Measurements from ENCODE around the gene GRXCR1.

The GRXCR1 gene

DNA sequence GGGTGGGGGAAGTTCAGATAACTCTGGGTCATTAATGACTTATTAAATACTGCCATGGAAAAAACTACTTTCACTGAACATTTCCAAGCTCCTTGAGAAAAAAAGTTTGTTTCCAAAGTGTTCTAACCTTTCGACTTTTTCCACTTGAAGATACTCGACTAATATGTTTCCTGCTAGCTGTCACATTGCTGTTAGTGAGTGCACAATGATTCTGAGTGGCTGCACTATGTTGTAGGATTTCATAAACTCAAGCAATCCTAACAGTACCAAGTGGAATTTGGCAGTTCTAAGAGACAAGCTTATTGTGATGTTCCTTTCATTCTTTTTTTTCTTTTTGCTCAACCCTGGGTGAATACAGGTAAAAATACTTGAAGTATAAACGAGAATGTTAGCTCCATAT lies 33.4 kb downstream of the GRXCR1 start:
- Histone ChIP-seq H3K27me3 (ENCODE audit: low read depth, low read length) (no peaks in the 10 kb centered on the region), H3K9me3 (ENCODE audit: insufficient read depth, low read length) (no peaks in the 10 kb centered on the region), H2AFZ (ENCODE audit: low read depth, low read length) (no peak overlapping the region), H3K79me2 (ENCODE audit: low read length) (no peaks in the 10 kb centered on the region), H3K9ac (ENCODE audit: low read length) (no peak overlapping the region), H4K20me1 (ENCODE audit: insufficient read depth, low read length) (no peaks in the 10 kb centered on the region), H3K27ac (ENCODE audit: low read length) (no peak overlapping the region), H3K36me3 (replicated peaks; ENCODE audit: low read depth, low read length) (no peaks in the 10 kb centered on the region), H3K4me3 (ENCODE audit: low read length) (no peak overlapping the region), H3K4me1 (ENCODE audit: low read length) (no peaks in the 10 kb centered on the region), H3K4me2 (ENCODE audit: low read length) (no peak overlapping the region)
- TF ChIP-seq, protein P1, sequence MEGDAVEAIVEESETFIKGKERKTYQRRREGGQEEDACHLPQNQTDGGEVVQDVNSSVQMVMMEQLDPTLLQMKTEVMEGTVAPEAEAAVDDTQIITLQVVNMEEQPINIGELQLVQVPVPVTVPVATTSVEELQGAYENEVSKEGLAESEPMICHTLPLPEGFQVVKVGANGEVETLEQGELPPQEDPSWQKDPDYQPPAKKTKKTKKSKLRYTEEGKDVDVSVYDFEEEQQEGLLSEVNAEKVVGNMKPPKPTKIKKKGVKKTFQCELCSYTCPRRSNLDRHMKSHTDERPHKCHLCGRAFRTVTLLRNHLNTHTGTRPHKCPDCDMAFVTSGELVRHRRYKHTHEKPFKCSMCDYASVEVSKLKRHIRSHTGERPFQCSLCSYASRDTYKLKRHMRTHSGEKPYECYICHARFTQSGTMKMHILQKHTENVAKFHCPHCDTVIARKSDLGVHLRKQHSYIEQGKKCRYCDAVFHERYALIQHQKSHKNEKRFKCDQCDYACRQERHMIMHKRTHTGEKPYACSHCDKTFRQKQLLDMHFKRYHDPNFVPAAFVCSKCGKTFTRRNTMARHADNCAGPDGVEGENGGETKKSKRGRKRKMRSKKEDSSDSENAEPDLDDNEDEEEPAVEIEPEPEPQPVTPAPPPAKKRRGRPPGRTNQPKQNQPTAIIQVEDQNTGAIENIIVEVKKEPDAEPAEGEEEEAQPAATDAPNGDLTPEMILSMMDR (IDR thresholded peaks at IDR 0.05; ENCODE audit: low read depth, low read length): no peak
- TF ChIP-seq EZH2phosphoT487 (IDR thresholded peaks at IDR 0.05; ENCODE audit: low read depth): no peak

DNA sequence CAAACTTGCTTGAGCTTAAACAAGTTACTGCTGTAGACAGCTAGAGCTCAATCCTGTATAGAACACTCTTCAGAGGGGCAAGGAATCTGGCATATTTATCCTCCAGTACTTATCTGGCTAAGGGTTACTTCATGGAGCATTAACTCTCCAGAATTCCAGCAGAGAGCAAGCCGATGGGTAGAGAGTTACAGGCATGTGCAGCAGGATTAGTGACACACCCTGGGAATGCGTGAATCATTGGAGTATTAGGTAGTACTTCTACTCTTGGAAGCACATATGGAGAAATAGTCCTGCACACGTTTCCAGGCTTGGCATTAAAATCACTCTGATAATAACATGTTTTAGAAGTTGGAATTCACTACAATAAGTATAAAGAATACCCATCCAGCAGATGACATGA lies 35.4 kb downstream of the GRXCR1 start:
- no peaks in the 10 kb centered on the region for H3K36me3 ChIP-seq (replicated peaks; ENCODE audit: low read depth, low read length)
- no peak for TF ChIP-seq EZH2phosphoT487 (IDR thresholded peaks at IDR 0.05; ENCODE audit: low read depth)
- H3K4me2 ChIP-seq (ENCODE audit: low read length): no peak overlapping the region
- H3K27me3 ChIP-seq (ENCODE audit: low read depth, low read length): no peaks in the 10 kb centered on the region
- no peaks in the 10 kb centered on the region for H3K4me1 ChIP-seq (ENCODE audit: low read length)
- no peaks in the 10 kb centered on the region for H4K20me1 ChIP-seq (ENCODE audit: insufficient read depth, low read length)
- no peak overlapping the region for H3K27ac ChIP-seq (ENCODE audit: low read length)
- no peak overlapping the region for H3K9ac ChIP-seq (ENCODE audit: low read length)
- no peak overlapping the region for H3K4me3 ChIP-seq (ENCODE audit: low read length)
- H3K9me3 ChIP-seq (ENCODE audit: insufficient read depth, low read length): no peaks in the 10 kb centered on the region
- no peaks in the 10 kb centered on the region for H3K79me2 ChIP-seq (ENCODE audit: low read length)
- H2AFZ ChIP-seq (ENCODE audit: low read depth, low read length): no peak overlapping the region

DNA sequence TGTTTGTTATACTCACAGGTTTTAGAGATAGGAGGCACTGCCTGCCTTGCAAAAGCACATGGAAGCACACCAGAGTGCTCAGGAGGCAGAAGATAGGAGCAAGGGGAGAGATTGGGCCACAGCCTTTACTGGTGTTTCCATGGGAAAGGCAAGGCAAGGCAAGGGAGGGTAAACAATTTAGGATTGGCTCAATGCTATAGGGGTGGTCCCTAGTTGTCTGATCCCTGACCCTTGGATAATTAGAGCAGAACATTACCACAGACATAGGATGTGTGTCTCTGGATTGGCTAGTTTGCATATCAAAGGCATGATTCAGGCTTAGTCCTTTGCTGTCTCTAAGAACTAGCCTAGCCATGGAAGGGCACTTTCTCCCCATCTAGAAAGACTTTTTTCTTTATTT lies 36.1 kb downstream of the GRXCR1 start:
- no peak overlapping the region for H2AFZ ChIP-seq (ENCODE audit: low read depth, low read length)
- H3K36me3 ChIP-seq (replicated peaks; ENCODE audit: low read depth, low read length): no peaks in the 10 kb centered on the region
- H3K27ac ChIP-seq (ENCODE audit: low read length): no peak overlapping the region
- 0 out of 2 replicates have a peak, but pooled peaks cover under 1% of the 10 kb centered on the region for H3K4me1 ChIP-seq (ENCODE audit: low read length)
- no peak overlapping the region for H3K4me2 ChIP-seq (ENCODE audit: low read length)
- no peaks in the 10 kb centered on the region for H4K20me1 ChIP-seq (ENCODE audit: insufficient read depth, low read length)
- H3K79me2 ChIP-seq (ENCODE audit: low read length): no peaks in the 10 kb centered on the region
- no peaks in the 10 kb centered on the region for H3K27me3 ChIP-seq (ENCODE audit: low read depth, low read length)
- TF ChIP-seq, protein P1 (IDR thresholded peaks at IDR 0.05; ENCODE audit: low read depth, low read length): no peak
- no peak for TF ChIP-seq EZH2phosphoT487 (IDR thresholded peaks at IDR 0.05; ENCODE audit: low read depth)
- H3K9me3 ChIP-seq (ENCODE audit: insufficient read depth, low read length): no peaks in the 10 kb centered on the region
- no peak overlapping the region for H3K9ac ChIP-seq (ENCODE audit: low read length)
- no peak overlapping the region for H3K4me3 ChIP-seq (ENCODE audit: low read length)

DNA sequence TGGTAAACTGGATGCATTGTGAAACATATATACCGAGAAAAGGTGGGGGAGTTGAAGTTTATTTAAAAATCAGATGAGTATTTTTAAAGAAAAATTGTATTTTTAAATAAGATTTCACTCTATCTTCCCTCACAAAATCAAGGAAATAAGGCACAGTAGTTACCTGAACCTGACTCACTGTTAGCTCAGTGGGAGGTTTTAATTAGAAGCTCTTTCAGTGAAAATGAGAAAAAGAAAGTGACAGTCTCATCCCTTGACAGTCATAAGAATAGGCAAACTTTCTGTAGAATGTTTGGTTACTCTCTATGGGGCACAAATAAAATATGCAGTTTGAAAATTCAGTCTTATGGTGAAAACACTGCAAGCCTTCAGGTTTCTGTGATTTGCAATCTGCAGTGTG lies 49.7 kb downstream of the GRXCR1 start:
- H3K9ac ChIP-seq (ENCODE audit: low read length): no peak overlapping the region
- no peaks in the 10 kb centered on the region for H3K79me2 ChIP-seq (ENCODE audit: low read length)
- no peak overlapping the region for H3K27ac ChIP-seq (ENCODE audit: low read length)
- H3K4me1 ChIP-seq (ENCODE audit: low read length): no peaks in the 10 kb centered on the region
- no peak overlapping the region for H2AFZ ChIP-seq (ENCODE audit: low read depth, low read length)
- no peaks in the 10 kb centered on the region for H3K27me3 ChIP-seq (ENCODE audit: low read depth, low read length)
- no peak overlapping the region for H3K4me3 ChIP-seq (ENCODE audit: low read length)
- H3K4me2 ChIP-seq (ENCODE audit: low read length): no peak overlapping the region
- no peaks in the 10 kb centered on the region for H3K9me3 ChIP-seq (ENCODE audit: insufficient read depth, low read length)
- H3K36me3 ChIP-seq (replicated peaks; ENCODE audit: low read depth, low read length): no peaks in the 10 kb centered on the region
- TF ChIP-seq EZH2phosphoT487 (IDR thresholded peaks at IDR 0.05; ENCODE audit: low read depth): no peak
- TF ChIP-seq, protein P1 (IDR thresholded peaks at IDR 0.05; ENCODE audit: low read depth, low read length): no peak
- H4K20me1 ChIP-seq (ENCODE audit: insufficient read depth, low read length): no peaks in the 10 kb centered on the region

DNA sequence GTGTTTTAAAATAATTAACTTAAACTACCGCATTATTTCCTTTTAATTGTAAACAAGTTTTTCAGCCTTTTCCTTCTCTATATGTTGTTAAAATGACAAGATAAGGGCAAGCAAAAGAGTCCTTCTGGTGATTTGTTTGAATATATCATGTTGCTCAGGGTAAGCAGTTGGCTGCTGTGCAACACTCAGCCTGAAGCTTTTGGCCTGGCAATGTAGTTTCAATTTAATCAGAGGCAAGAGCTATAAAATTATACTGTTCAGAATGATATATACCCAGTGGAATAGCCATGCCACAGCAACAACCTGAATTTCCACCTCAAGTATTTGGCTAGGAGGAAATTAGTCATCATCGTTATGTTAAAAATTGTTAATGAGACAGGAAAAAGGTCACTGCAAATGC lies 53.4 kb downstream of the GRXCR1 start:
- Histone ChIP-seq H3K27me3 (ENCODE audit: low read depth, low read length) (no peaks in the 10 kb centered on the region), H3K4me2 (ENCODE audit: low read length) (no peak overlapping the region), H3K9ac (ENCODE audit: low read length) (no peak overlapping the region), H2AFZ (ENCODE audit: low read depth, low read length) (no peak overlapping the region), H4K20me1 (ENCODE audit: insufficient read depth, low read length) (no peaks in the 10 kb centered on the region), H3K9me3 (ENCODE audit: insufficient read depth, low read length) (no peaks in the 10 kb centered on the region), H3K27ac (ENCODE audit: low read length) (no peak overlapping the region), H3K36me3 (replicated peaks; ENCODE audit: low read depth, low read length) (no peaks in the 10 kb centered on the region), H3K4me3 (ENCODE audit: low read length) (no peak overlapping the region), H3K4me1 (ENCODE audit: low read length) (no peaks in the 10 kb centered on the region), H3K79me2 (ENCODE audit: low read length) (no peaks in the 10 kb centered on the region)
- TF ChIP-seq, protein P1 (IDR thresholded peaks at IDR 0.05; ENCODE audit: low read depth, low read length): no peak
- no peak for TF ChIP-seq EZH2phosphoT487 (IDR thresholded peaks at IDR 0.05; ENCODE audit: low read depth)
